Stimulated activated CD4-positive, alpha-beta T cell treated with anti-CD3 and anti-CD28 coated beads, TNF-alpha, amount 100 ng/mL, for 1 hour (primary cell): ENCODE measurements around the gene TADA1.

ENCODE experiments used
- DNase-seq, 3 donors: peaks; one replicate each; pipeline ENCODE4 v3.0.0-alpha.2; 2020; ENCODE audit warnings: low read depth in 3 of 3, low spot score in 1 of 3

TADA1 gene

GRCh38 chr1:166875734-166876539, at the start of gene TADA1:
Gene TADA1 (minus strand): TSS chr1:166876264. CDS start chr1:166876233, 31 bp downstream.
- DNase-seq, result peak; percentile 92 to 94 (median 93)

GRCh38 chr1:166924823-166925541, 48.9 kb upstream of the TADA1 start:
- no peak for DNase-seq

- no peak for DNase-seq
Observed at GRCh38 chr1:166920561-166921475, 44.8 kb upstream of the TADA1 start.

GRCh38 chr1:166918956-166919316, 42.9 kb upstream of the TADA1 start:
- no peak for DNase-seq

- DNase-seq, result no peak
Observed at GRCh38 chr1:166918088-166918955, 42.3 kb upstream of the TADA1 start.

GRCh38 chr1:166915941-166916340, 39.9 kb upstream of the TADA1 start:
- DNase-seq, result no peak

- no peak for DNase-seq
Observed at GRCh38 chr1:166915042-166915441, 39.0 kb upstream of the TADA1 start.

- DNase-seq, result no peak
Observed at GRCh38 chr1:166914111-166914510, 38.0 kb upstream of the TADA1 start.

- DNase-seq, result no peak
Observed at GRCh38 chr1:166911624-166912023, 35.6 kb upstream of the TADA1 start.

- peak; percentile 26 to 58 (median 51) for DNase-seq
Observed at GRCh38 chr1:166910396-166910994, 34.4 kb upstream of the TADA1 start.

- DNase-seq, result no peak
Observed at GRCh38 chr1:166908942-166909341, 32.9 kb upstream of the TADA1 start.

- no peak for DNase-seq
Observed at GRCh38 chr1:166907763-166908162, 31.7 kb upstream of the TADA1 start.

GRCh38 chr1:166907051-166907450, 31.0 kb upstream of the TADA1 start:
- no peak for DNase-seq

- no peak for DNase-seq
Observed at GRCh38 chr1:166906647-166907046, 30.6 kb upstream of the TADA1 start.

GRCh38 chr1:166905900-166906299, 29.8 kb upstream of the TADA1 start:
- DNase-seq, result no peak

- DNase-seq, result no peak
Observed at GRCh38 chr1:166905136-166905535, 29.1 kb upstream of the TADA1 start.

GRCh38 chr1:166903232-166903631, 27.2 kb upstream of the TADA1 start:
- DNase-seq, result no peak

GRCh38 chr1:166902279-166902678, 26.2 kb upstream of the TADA1 start:
- DNase-seq, result no peak

- no peak for DNase-seq
Observed at GRCh38 chr1:166900987-166901386, 24.9 kb upstream of the TADA1 start.

- no peak for DNase-seq
Observed at GRCh38 chr1:166899769-166900168, 23.7 kb upstream of the TADA1 start.
